GM12891 (cell line): ENCODE data around the gene BNC2.

Source experiments
- DNase-seq: peaks from one replicate; pipeline ENCODE4 v3.0.0; 2011; ENCODE audit warnings: low spot score; ENCODE audit not compliant: insufficient read length
- FAIRE-seq: peaks from 2 replicates; lab custom pipeline; 2011; peaks lifted over from hg19 to GRCh38; lab: Jason Lieb, UNC
- PAX5 ChIP-seq: IDR thresholded peaks from 2 replicates; pipeline ENCODE4 v1.6.1; 2011; ENCODE audit warnings: low read length, moderate library complexity, mild to moderate bottlenecking; ENCODE audit not compliant: insufficient read depth, severe bottlenecking
- POLR2A ChIP-seq: IDR thresholded peaks from 2 replicates; pipeline ENCODE4 v1.6.1; 2011; ENCODE audit warnings: low read depth, low read length, control low read depth
- POLR2AphosphoS5 ChIP-seq: IDR thresholded peaks from 2 replicates; pipeline ENCODE4 v1.6.1; 2011; ENCODE audit warnings: low read depth, low read length, control low read depth
- POU2F2 ChIP-seq: IDR thresholded peaks from 2 replicates; pipeline ENCODE4 v1.6.1; 2011; ENCODE audit warnings: low read depth, mild to moderate bottlenecking, control low read depth, low read length, moderate library complexity
- SPI1 ChIP-seq: IDR thresholded peaks from 2 replicates; pipeline ENCODE4 v1.6.1; 2011; ENCODE audit warnings: low read depth, low read length, control low read depth
- TAF1 ChIP-seq: IDR thresholded peaks from 2 replicates; pipeline ENCODE4 v1.6.1; 2011; ENCODE audit warnings: low read depth, low read length, control low read depth

The BNC2 gene

DNA sequence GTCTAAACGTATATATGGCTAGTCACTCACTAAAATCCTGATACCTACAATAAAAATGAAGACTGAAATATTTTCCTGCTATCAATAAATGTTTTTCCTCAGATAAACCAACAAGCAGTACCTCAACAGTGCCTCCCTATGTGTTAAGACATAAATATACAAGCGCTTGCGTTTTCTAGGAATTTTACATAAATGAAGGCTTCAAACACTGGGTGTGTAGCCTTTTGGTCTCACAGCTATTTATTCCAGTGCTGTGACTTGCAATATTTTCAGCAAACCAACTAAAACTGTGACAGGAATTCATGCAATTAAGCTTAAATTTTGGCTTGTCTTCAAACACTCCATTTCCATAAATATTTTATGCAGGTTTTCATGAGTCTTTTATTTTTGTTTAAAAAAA, 437.0 kb downstream of the BNC2 start:
- TF ChIP-seq POLR2A (no peak), TAF1 (no peak), SPI1 (no peak), POLR2AphosphoS5 (no peak), POU2F2 (no peak), PAX5 (no peak)
- no peak for DNase-seq
- no peak for FAIRE-seq

GRCh38 chr9:16431666-16432392, 438.6 kb downstream of the BNC2 start:
- no peak for TF ChIP-seq SPI1
- no peak for TF ChIP-seq POU2F2
- no peak for TF ChIP-seq POLR2A
- no peak for TF ChIP-seq TAF1
- no peak for TF ChIP-seq PAX5
- TF ChIP-seq POLR2AphosphoS5: no peak
- FAIRE-seq (peak; percentile 5), DNase-seq (no peak)

- FAIRE-seq: no peak
- DNase-seq: no peak
- TF ChIP-seq POU2F2: no peak
- no peak for TF ChIP-seq POLR2A
- TF ChIP-seq SPI1: no peak
- no peak for TF ChIP-seq PAX5
- no peak for TF ChIP-seq POLR2AphosphoS5
- TF ChIP-seq TAF1: no peak
Observed at GRCh38 chr9:16429671-16430070, 440.8 kb downstream of the BNC2 start.

DNA sequence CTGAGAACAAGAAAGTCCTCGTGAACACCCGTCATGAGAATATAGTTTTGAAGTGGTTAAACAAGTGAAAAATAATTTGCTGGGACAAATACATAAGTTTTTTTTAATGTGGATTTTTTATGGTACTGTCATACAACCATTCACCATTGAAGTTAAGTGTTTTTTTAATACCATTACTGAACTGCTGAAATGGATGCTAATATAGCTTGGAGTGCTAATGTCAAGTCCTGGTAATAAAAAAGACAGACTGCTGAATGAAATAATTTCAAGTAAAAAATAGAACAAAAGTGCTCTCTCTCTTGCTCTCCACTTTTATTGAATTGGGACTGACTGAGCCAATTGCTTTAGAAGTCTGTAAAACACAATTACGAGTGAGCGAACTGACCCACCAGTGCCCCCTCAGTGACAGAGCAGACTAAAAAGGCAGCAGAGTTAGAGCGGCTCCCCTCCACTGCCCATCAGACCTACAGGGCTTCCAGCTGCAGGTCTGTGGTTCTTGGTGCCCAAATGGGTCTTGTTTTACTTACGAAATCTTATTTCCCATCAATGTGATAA, 442.5 kb downstream of the BNC2 start:
- TF ChIP-seq POU2F2: no peak
- TF ChIP-seq PAX5: no peak
- TF ChIP-seq TAF1: no peak
- no peak for TF ChIP-seq POLR2AphosphoS5
- no peak for TF ChIP-seq SPI1
- TF ChIP-seq POLR2A: no peak

GRCh38 chr9:16426716-16427115, 443.8 kb downstream of the BNC2 start:
- no peak for FAIRE-seq

More for the DNA sequence above, 442.5 kb downstream of the BNC2 start:
- FAIRE-seq: no peak
- no peak for DNase-seq

GRCh38 chr9:16425562-16426231, 444.8 kb downstream of the BNC2 start:
- no peak for TF ChIP-seq POLR2AphosphoS5
- no peak for TF ChIP-seq POLR2A
- no peak for TF ChIP-seq SPI1
- TF ChIP-seq POU2F2: no peak
- TF ChIP-seq PAX5: no peak
- no peak for TF ChIP-seq TAF1
- no peak for DNase-seq
- no peak for FAIRE-seq

More at GRCh38 chr9:16426716-16427115, 443.8 kb downstream of the BNC2 start:
- no peak for DNase-seq
- TF ChIP-seq POU2F2 (no peak), PAX5 (no peak), SPI1 (no peak), POLR2A (no peak), TAF1 (no peak)

- DNase-seq (no peak), FAIRE-seq (no peak)
- TF ChIP-seq SPI1 (no peak), POU2F2 (no peak), TAF1 (no peak), PAX5 (no peak), POLR2A (no peak)
Observed at GRCh38 chr9:16422114-16422513, 448.4 kb downstream of the BNC2 start.

DNA sequence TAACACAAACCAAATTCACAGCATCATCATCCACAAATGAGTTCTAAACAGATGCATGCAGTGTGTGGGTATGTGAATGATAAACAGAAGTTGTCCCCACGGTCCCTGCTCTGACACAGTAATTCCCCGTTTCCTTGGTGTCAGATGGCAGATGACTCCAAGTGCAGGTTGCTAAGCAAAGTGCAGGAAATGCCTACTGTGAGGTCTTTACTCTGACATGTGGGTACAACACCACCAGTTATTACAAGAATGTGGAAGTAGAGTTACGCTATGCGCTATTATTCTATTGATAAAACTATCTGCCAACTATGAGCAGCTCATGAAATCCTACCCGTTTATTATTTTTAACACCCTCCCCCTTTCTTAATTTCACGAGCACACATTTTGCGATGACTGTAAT, 448.9 kb downstream of the BNC2 start:
- no peak for DNase-seq
- FAIRE-seq: no peak
- TF ChIP-seq PAX5 (no peak), SPI1 (no peak), TAF1 (no peak), POU2F2 (no peak), POLR2A (no peak), POLR2AphosphoS5 (no peak)

DNA sequence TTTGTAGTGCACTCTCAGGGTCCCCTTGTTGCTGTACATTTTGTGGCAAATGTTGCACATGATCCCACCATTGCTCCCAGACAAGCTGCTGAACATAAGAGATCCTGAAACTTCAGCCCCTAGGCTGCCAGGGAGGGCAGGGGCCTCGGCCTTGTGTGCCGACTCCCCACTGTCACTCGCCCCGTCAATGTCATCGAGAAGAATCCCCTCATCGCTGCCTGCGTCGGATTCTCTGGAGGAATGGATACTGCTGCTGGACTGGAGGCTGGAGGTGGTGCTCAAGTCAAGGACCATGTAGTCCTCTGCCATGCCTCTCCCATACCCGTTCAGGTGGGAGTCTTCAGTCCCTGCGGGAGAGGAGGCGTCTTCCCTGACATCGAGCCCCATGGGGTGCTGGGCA, 451.3 kb downstream of the BNC2 start:
- TF ChIP-seq SPI1: no peak
- no peak for TF ChIP-seq POLR2A
- TF ChIP-seq POU2F2: no peak
- no peak for TF ChIP-seq TAF1
- no peak for TF ChIP-seq PAX5
- no peak for TF ChIP-seq POLR2AphosphoS5
- DNase-seq: no peak
- no peak for FAIRE-seq
